ENCODE measurements around the gene IL20RA.

DNA sequence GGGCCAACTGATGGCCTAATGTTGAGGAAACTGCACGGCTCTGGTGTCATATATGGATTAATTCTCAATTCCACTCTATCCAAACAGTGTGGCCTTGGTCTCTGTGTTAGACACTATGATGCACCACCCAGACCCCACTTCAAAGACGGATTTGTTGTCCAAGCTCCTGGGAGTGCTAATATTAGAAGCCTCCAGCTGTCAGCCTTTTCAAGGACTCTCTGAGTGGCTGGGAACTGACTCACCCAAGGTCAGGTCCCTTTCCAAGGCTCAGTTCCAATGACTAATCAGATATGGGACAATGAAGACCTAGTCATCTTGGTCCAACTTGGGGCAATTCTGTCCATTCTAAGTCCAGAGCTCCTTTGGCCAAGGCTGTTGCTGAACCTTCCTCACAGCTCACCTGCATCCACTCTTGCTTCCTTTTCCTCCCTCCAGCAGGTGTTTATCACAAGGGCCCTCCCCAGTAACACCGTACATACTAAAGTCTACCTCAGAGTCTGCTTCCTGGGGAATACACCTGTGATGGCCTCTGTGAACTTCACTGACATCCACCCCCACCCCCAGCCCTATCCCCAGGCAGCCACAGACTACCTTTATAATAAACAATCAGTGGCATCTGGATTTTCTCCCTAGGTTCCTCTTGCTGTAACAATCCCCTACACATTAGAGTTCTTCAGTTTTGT lies 7.2 kb upstream of the IL20RA start:
- TF ChIP-seq, protein P1, sequence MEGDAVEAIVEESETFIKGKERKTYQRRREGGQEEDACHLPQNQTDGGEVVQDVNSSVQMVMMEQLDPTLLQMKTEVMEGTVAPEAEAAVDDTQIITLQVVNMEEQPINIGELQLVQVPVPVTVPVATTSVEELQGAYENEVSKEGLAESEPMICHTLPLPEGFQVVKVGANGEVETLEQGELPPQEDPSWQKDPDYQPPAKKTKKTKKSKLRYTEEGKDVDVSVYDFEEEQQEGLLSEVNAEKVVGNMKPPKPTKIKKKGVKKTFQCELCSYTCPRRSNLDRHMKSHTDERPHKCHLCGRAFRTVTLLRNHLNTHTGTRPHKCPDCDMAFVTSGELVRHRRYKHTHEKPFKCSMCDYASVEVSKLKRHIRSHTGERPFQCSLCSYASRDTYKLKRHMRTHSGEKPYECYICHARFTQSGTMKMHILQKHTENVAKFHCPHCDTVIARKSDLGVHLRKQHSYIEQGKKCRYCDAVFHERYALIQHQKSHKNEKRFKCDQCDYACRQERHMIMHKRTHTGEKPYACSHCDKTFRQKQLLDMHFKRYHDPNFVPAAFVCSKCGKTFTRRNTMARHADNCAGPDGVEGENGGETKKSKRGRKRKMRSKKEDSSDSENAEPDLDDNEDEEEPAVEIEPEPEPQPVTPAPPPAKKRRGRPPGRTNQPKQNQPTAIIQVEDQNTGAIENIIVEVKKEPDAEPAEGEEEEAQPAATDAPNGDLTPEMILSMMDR (conservative IDR thresholded peaks at IDR 0.05; ENCODE audit: low read depth in 2 of 2): no peak
- TF ChIP-seq EZH2 (IDR thresholded peaks at IDR 0.05; ENCODE audit: low read depth, unreplicated experiment) (no peak), POLR2AphosphoS5 (IDR thresholded peaks at IDR 0.05; ENCODE audit: low read depth) (no peak)
